ENCODE measurements around the gene CCDC92. TPM values are rescaled to one million over a fixed set of nuclear protein-coding genes. Genes with fewer than 3 reads are reported as not detected.
A peak's percentile ranks its signal among the peaks of the same experiment; 100 is the strongest.

Gene CCDC92
- total and polyA plus RNA-seq, 2 experiments from 2014 or later = 16.9 to 60.2 TPM

GRCh38 chr12:123973552-123974341, 1.1 kb upstream of the CCDC92 start:
- peaks cover 26% of the 10 kb centered on the region for H4K20me1 ChIP-seq (ENCODE audit: insufficient read depth, poor library complexity, severe bottlenecking)
- no peaks in the 10 kb centered on the region for H3K9me3 ChIP-seq (ENCODE audit: low read depth)
- H3K79me2 ChIP-seq = peaks cover 82% of the 10 kb centered on the region
- H2AFZ ChIP-seq = peak overlapping the region; percentile 95
- H3K27me3 ChIP-seq = no peaks in the 10 kb centered on the region
- H3K4me1 ChIP-seq (ENCODE audit: insufficient read depth) = peaks cover 13% of the 10 kb centered on the region
- peak overlapping the region; percentile 89 for H3K4me3 ChIP-seq
- H3K9me2 ChIP-seq (replicated peaks; ENCODE audit: insufficient read depth) = no peaks in the 10 kb centered on the region
- H3K4me2 ChIP-seq = peak overlapping the region; percentile 86
- 1% methylated on average over 28 of the region's 69 CpGs for WGBS (ENCODE audit: low lambda C conversion rate, missing lambda C conversion rate)
- TF ChIP-seq EZH2phosphoT487 (IDR thresholded peaks at IDR 0.05; ENCODE audit: low read depth, severe bottlenecking, unreplicated experiment) = no peak
- TF ChIP-seq, protein P1, sequence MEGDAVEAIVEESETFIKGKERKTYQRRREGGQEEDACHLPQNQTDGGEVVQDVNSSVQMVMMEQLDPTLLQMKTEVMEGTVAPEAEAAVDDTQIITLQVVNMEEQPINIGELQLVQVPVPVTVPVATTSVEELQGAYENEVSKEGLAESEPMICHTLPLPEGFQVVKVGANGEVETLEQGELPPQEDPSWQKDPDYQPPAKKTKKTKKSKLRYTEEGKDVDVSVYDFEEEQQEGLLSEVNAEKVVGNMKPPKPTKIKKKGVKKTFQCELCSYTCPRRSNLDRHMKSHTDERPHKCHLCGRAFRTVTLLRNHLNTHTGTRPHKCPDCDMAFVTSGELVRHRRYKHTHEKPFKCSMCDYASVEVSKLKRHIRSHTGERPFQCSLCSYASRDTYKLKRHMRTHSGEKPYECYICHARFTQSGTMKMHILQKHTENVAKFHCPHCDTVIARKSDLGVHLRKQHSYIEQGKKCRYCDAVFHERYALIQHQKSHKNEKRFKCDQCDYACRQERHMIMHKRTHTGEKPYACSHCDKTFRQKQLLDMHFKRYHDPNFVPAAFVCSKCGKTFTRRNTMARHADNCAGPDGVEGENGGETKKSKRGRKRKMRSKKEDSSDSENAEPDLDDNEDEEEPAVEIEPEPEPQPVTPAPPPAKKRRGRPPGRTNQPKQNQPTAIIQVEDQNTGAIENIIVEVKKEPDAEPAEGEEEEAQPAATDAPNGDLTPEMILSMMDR (IDR thresholded peaks at IDR 0.05; ENCODE audit: poor library complexity) = no peak
- no peak for TF ChIP-seq EZH2 (IDR thresholded peaks at IDR 0.05; ENCODE audit: borderline replicate concordance)
- peak overlapping the region; percentile 87 for H3K27ac ChIP-seq
- H3K36me3 ChIP-seq (replicated peaks; ENCODE audit: insufficient read depth, low read depth) = no peaks in the 10 kb centered on the region
- DNase-seq (ENCODE audit: low spot score) = peak; percentile 67

- Histone ChIP-seq H3K9me3 (ENCODE audit: low read depth) (no peaks in the 10 kb centered on the region), H2AFZ (peak overlapping the region; percentile 58), H3K27ac (peak overlapping the region; percentile 99), H3K4me3 (peak overlapping the region; percentile 98), H3K4me2 (peak overlapping the region; percentile 82), H3K9me2 (replicated peaks; ENCODE audit: insufficient read depth) (no peaks in the 10 kb centered on the region), H4K20me1 (ENCODE audit: insufficient read depth, poor library complexity, severe bottlenecking) (peaks cover 26% of the 10 kb centered on the region), H3K27me3 (no peaks in the 10 kb centered on the region), H3K4me1 (ENCODE audit: insufficient read depth) (peaks cover 13% of the 10 kb centered on the region), H3K36me3 (replicated peaks; ENCODE audit: insufficient read depth, low read depth) (no peaks in the 10 kb centered on the region), H3K79me2 (peaks cover 80% of the 10 kb centered on the region)
- 2% methylated on average over 13 of the region's 55 CpGs for WGBS (ENCODE audit: low lambda C conversion rate, missing lambda C conversion rate)
- peak; percentile 64 for DNase-seq (ENCODE audit: low spot score)
- TF ChIP-seq, protein P1 (IDR thresholded peaks at IDR 0.05; ENCODE audit: poor library complexity) = no peak
- no peak for TF ChIP-seq EZH2phosphoT487 (IDR thresholded peaks at IDR 0.05; ENCODE audit: low read depth, severe bottlenecking, unreplicated experiment)
- no peak for TF ChIP-seq EZH2 (IDR thresholded peaks at IDR 0.05; ENCODE audit: borderline replicate concordance)
Observed at GRCh38 chr12:123971770-123972456, 718 bp downstream of the CCDC92 start.

GRCh38 chr12:123971449-123971769, 1.2 kb downstream of the CCDC92 start:
- WGBS (ENCODE audit: low lambda C conversion rate, missing lambda C conversion rate) = 12% methylated on average over 10 of the region's 10 CpGs
- peaks cover 77% of the 10 kb centered on the region for H3K79me2 ChIP-seq
- H2AFZ ChIP-seq = peak overlapping the region; percentile 58

More at GRCh38 chr12:123971449-123971769, 1.2 kb downstream of the CCDC92 start:
- H3K4me3 ChIP-seq = peak overlapping the region; percentile 98
- peaks cover 13% of the 10 kb centered on the region for H3K4me1 ChIP-seq (ENCODE audit: insufficient read depth)
- H3K27me3 ChIP-seq = no peaks in the 10 kb centered on the region
- no peak for TF ChIP-seq EZH2phosphoT487 (IDR thresholded peaks at IDR 0.05; ENCODE audit: low read depth, severe bottlenecking, unreplicated experiment)
- TF ChIP-seq EZH2 (IDR thresholded peaks at IDR 0.05; ENCODE audit: borderline replicate concordance) = no peak
- TF ChIP-seq, protein P1 (IDR thresholded peaks at IDR 0.05; ENCODE audit: poor library complexity) = no peak
- peak overlapping the region; percentile 99 for H3K27ac ChIP-seq
- no peaks in the 10 kb centered on the region for H3K36me3 ChIP-seq (replicated peaks; ENCODE audit: insufficient read depth, low read depth)
- H3K4me2 ChIP-seq = peak overlapping the region; percentile 82
- peaks cover 26% of the 10 kb centered on the region for H4K20me1 ChIP-seq (ENCODE audit: insufficient read depth, poor library complexity, severe bottlenecking)
- no peaks in the 10 kb centered on the region for H3K9me2 ChIP-seq (replicated peaks; ENCODE audit: insufficient read depth)
- DNase-seq (ENCODE audit: low spot score) = no peak
- H3K9me3 ChIP-seq (ENCODE audit: low read depth) = no peaks in the 10 kb centered on the region

Data from hepatocyte (in vitro differentiated cells).